ENCODE data around the gene CCNG2. TPM values are rescaled to one million over a fixed set of nuclear protein-coding genes. Genes with fewer than 3 reads are reported as not detected.

CCNG2 gene, protein sequence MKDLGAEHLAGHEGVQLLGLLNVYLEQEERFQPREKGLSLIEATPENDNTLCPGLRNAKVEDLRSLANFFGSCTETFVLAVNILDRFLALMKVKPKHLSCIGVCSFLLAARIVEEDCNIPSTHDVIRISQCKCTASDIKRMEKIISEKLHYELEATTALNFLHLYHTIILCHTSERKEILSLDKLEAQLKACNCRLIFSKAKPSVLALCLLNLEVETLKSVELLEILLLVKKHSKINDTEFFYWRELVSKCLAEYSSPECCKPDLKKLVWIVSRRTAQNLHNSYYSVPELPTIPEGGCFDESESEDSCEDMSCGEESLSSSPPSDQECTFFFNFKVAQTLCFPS
- 260 TPM for total RNA-seq

DNA sequence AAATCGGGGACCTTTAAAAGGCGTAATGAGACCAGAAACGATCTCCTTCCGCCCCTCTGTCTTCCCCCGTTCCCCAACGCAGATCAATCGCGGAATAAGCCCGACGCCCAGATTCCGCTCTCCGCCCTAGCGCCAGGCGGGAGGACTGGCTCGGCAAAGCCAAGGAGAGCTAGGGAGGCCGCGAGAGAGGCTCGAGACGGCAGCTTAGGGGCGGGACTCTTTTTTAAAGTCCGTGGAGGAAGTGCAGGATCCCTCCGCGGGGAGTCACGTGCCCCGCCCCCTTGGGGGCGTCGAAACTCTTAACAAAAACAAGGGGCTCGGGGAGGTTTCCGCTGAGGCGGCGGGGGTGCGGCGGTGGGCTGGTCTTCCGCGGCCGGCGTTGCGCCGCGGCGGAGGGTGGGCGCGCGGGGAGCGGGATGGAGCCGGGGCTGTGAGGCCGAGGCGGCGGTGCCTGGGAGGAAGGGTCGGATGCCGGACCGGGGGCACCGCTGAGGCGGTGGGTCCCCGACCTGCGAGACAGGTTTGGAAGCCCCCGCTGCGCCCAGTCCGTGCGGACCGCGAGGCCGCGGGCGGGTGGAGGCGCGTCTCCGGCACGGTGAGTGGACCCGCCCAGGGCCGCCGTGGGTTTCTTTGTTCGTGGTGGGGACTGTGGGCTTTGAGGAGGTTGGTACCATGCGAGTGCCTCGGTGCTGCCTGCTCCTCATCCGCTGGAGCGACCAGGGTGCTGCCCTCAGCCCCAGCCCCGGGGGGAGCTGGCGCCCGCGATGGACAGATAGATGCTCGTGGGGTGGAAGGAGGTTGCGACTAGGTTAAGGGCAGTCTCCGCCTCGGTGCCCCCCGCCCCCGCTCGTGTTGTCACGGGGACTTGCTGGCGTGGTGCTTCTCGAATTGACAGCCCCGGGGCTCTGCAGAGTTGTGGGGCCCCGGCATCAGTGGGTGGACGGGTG lies at the start of gene CCNG2:
CCNG2 (plus strand) TSS at position 296 of the 947 bp plus-strand sequence. CDS start 1,326 bp downstream, outside the sequence.

Other genes starting within 250 kb of the CCNG2 start
- gene SEPTIN11, start 207.5 kb upstream of the CCNG2 start, total RNA-seq: 190 TPM
- 315 TPM for gene CCNI, start 81.2 kb upstream of the CCNG2 start, total RNA-seq

Data from camera-type eye (tissue), 1 donor.